ENCODE data around the gene SPP1. TPM values are rescaled to one million over a fixed set of nuclear protein-coding genes. Genes with fewer than 3 reads are reported as not detected.

SPP1 gene
- total and polyA plus RNA-seq, 9 of the 15 experiments (the other 6 are each of a cell fraction or from before 2014, with no cell fraction given) = 0.10 to 0.64 TPM; not detected in 7

- Histone ChIP-seq H4K20me1 (replicated peaks; ENCODE audit: control insufficient read depth, insufficient read depth, low read length) (no peaks in the 10 kb centered on the region), H2AFZ (ENCODE audit: low read depth, low read length) (no peak overlapping the region), H3K4me2 (ENCODE audit: insufficient read depth, low read length) (no peak overlapping the region), H3K79me2 (ENCODE audit: control insufficient read depth, insufficient read depth, low read length) (no peaks in the 10 kb centered on the region), H3K9me1 (ENCODE audit: control insufficient read depth, insufficient read depth, low read length) (no peaks in the 10 kb centered on the region), H3K4me1 (replicated peaks in 1 of 2; ENCODE audit: control insufficient read depth in 2 of 2, insufficient read depth in 2 of 2, low read length in 2 of 2) (no peaks in the 10 kb centered on the region), H3K9me3 (replicated peaks; ENCODE audit: control insufficient read depth, insufficient read depth, low read depth, low read length) (no peaks in the 10 kb centered on the region), H3K36me3 (ENCODE audit: control insufficient read depth, insufficient read depth, low read length) (no peaks in the 10 kb centered on the region), H3K9ac (ENCODE audit: insufficient read depth in 1 of 2, low read depth in 2 of 2, low read length in 2 of 2) (no peak overlapping the region), H3K4me3 (no peak overlapping the region), H3K27ac (ENCODE audit: extremely low read depth, low read depth, low read length) (no peak overlapping the region), H3K27me3 (ENCODE audit: control insufficient read depth in 2 of 2, insufficient read depth in 2 of 2, low read length in 2 of 2) (peaks cover 3 to 5% of the 10 kb centered on the region in 2 experiments; a peak in 3 of 5 replicates)
- in situ Hi-C loops (cut with MboI) (no loop called here), intact Hi-C loops (cut with micrococcal nuclease) (no loop called here)
- FAIRE-seq (no peak), DNase-seq (ENCODE audit: extremely low read depth in 1 of 4, low spot score in 3 of 4) (no peak), ATAC-seq (no peak)
- ChIA-PET POLR2A (no interaction called here), CTCF (ENCODE audit: low intra/inter-chr PET ratio) (no interaction called here)
- TF ChIP-seq HDGF (IDR thresholded peaks at IDR 0.05) (no peak), GTF2E2 (tag; IDR thresholded peaks at IDR 0.05) (no peak), POLR2AphosphoS2 (IDR thresholded peaks at IDR 0.05; ENCODE audit: low read length) (no peak), KDM5B (IDR thresholded peaks at IDR 0.05; ENCODE audit: insufficient replicate concordance, low read depth, low read length) (no peak), EGR1 (conservative IDR thresholded peaks at IDR 0.05) (no peak), ZNF707 (CRISPR knock-in tag; conservative IDR thresholded peaks at IDR 0.05) (no peak), CTCF (IDR thresholded peaks at IDR 0.05 in 2 of 3, conservative IDR thresholded peaks at IDR 0.05 in 1 of 3; ENCODE audit: insufficient read depth in 2 of 3, low read depth in 1 of 3, low read length in 3 of 3) (no peak), ILF3 (IDR thresholded peaks at IDR 0.05; ENCODE audit: borderline replicate concordance) (no peak), ZBTB49 (CRISPR knock-in tag; IDR thresholded peaks at IDR 0.05; ENCODE audit: borderline replicate concordance) (no peak), GTF3C2 (IDR thresholded peaks at IDR 0.05; ENCODE audit: borderline replicate concordance, extremely low read depth, insufficient read length) (no peak), NCOA6 (IDR thresholded peaks at IDR 0.05) (no peak), KAT7 (CRISPR knock-in tag; IDR thresholded peaks at IDR 0.05; ENCODE audit: borderline replicate concordance) (no peak), DDX20 (tag; IDR thresholded peaks at IDR 0.05; ENCODE audit: low read depth) (no peak), HDAC2 (IDR thresholded peaks at IDR 0.05) (no peak), NEUROD1 (IDR thresholded peaks at IDR 0.05; ENCODE audit: borderline replicate concordance, low read depth, low read length, partially characterized antibody) (no peak), ZNF347 (CRISPR knock-in tag; IDR thresholded peaks at IDR 0.05; ENCODE audit: low read depth) (no peak), TCFL5 (CRISPR knock-in tag; conservative IDR thresholded peaks at IDR 0.05) (no peak), NR3C1 (CRISPR knock-in tag; IDR thresholded peaks at IDR 0.05) (no peak)
- WGBS (ENCODE audit: insufficient coverage, low coverage, missing lambda C conversion rate) = 6% methylated on average over 3 of the region's 3 CpGs
- BruUV-seq (replicated peaks) = no TSS peak
Measured at GRCh38 chr4:87946766-87947165, 28.7 kb upstream of the SPP1 start.

Data from K562 (cell line).